ENCODE results near the gene SPATA33.
"Not testable (repeated sequence)": the region's sequence is repeated elsewhere in the genome, so short reads cannot be mapped to it uniquely, and the experiment has no call there.

The SPATA33 gene

DNA sequence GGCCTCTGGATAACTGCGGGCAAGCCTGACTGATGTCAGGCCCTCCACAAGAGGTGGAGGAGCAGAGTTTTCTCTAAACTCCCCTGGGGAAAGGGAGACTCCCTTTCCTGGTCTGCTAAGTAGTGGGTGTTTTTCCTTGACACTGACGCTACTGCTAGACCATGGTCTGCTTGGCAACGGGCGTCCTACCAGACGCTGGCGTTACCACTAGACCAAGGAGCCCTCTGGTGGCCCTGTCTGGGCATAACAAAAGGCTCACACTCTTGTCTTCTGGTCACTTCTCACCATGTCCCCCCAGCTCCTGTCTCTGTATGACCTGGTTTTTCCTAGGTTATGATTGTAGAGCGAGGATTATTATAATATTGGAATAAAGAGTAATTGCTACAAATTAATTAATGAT, 9.4 kb downstream of the SPATA33 start:
- not testable (repeated sequence) for DNase-seq

DNA sequence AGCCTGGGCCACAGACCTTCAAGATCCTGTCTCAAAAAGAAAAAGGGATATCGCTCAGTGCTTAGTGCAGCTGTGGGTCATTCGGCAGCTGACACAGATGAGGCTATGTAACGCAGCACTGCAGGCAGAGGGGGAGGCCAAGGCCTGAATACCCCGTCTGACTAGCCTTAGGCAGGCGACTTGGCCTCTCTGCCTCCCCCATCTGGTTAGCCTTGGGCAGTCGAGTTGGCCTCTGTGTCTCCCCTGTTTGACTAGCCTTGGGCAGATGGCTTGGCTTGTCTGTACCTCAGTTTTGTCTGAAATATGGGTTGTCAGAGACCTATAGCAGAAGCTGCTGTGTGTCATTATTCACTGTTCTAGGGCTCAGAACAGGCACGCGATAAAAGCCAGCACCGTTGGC, 10.0 kb downstream of the SPATA33 start:
- no peak for DNase-seq

DNA sequence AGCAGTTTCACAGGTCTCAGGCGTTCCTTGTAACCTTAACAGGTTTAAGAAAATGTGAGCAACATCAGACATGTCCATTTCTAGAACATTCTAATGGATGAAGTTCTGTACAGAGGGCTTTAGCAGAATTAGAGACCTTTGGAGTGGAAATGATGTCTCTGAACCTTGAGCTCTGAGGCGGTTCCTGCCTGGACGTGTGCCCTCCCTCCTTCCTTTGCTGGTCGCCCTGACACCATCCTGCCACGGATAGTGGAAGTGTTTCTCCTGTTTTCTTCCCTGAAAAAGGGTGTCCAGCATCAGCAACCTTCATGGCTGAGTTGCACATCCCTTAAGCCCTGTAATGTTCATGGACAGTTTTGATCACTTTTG, 11.1 kb downstream of the SPATA33 start:
- DNase-seq, result no peak

DNA sequence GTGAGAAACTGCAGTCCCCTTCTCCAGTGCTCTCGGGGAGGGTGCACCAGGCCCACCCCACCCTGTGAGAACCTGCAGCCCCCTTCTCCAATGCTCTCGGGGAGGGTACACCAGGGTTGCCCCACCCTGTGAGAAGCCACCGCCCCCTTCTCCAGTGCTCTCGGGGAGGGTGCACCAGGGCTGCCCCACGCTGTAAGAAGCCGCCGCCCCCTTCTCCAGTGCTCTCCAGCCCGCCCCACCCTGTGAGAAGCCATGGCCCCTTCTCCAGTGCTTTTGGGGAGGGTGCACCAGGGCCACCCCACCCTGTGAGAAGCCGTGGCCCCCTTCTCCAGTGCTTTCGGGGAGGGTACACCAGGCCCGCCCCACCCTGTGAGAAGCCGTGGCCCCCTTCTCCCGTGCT, 12.1 kb downstream of the SPATA33 start:
- DNase-seq, result no peak

DNA sequence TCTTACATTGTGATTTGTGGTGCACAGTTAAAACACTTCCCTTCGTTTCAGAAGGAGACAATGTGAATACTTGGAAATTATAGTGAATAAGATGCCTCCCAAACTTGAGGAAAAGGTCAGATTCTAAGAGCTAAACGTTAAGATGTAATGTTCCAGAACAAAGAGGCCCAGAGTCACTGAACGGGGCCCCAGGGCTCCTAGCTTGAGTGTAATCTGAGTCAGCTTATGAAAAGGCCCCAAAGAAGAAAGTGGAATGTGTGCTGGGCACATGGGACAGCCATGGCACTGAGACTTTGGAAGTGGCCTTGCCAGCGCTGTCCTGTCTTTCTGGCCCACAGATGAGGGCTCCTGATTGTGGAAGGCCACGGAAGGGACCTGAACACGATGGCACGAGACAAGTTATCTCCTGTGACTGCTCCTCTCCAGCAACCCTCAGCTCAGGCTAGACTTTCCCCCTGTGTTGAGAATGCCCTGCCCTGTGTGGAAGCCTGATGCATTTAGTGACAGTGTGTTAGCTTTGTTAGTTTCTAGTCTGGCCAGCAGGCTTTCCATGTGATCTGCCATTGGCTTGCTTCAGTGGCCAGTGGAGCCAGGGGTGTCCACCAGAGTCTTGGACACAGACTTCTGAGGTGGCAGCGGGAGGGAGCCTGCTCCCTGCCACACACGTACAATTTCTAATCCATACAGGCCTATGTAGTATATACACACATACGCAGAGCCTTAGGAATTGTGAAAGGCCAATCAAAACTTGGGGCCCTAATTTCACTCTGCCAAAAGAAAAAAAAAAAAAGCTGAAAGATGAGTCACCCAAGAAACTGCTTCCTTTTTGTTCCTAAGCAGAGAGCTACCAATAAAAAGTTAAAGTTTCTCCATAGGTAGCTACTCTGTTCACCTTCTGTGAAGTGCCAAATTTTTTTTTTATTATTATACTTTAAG, 13.1 kb downstream of the SPATA33 start:
- no peak for DNase-seq

DNA sequence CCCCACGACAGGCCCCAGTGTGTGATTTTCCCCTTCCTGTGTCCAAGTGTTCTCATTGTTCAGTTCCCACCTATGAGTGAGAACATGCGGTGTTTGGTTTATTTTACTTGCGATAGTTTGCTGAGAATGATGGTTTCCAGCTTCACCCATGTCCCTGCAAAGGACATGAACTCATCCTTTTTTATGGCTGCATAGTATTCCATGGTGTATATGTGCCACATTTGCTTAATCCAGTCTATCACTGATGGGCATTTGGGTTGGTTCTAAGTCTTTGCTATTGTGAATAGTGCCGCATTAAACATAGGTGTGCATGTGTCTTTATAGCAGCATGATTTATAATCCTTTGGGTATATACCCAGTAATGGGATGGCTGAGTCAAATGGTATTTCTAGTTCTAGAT, 13.9 kb downstream of the SPATA33 start:
- DNase-seq, result not testable (repeated sequence)

DNA sequence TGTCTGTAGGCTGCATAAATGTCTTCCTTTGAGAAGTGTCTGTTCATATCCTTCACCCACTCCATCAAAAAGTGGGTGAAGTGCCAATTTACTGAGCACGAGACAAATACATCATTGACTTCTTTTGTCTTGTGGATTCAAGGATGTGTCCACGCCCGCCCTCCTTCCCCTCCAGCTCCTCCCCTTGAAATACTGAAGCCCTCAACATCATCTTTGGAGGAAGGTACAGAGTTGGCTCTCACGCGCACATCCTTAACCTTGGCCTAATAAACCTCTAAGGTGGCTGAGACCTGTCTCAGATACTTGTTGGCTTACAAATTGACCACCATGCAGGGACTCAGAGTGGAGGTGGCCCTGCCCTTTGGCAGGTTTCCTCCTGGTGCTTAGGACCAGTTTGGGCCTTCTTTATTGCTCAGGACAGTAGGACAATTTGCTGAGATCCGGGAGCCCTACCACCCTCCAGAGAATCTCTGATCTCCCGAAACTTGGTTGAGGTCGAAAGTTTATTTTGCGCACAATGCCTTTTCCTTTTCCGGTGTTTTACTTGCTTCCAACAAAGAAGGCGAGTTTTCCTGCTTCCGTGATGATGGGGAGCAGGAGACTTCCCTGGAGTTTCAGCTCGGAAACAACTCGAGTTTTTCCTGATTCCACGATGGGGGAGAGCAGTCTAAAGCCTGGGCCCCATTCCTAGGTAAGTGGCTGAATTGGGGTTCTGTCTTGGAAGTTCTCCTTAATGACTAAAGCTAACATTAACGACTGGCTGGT, 14.7 kb downstream of the SPATA33 start:
- DNase-seq, result no peak

DNA sequence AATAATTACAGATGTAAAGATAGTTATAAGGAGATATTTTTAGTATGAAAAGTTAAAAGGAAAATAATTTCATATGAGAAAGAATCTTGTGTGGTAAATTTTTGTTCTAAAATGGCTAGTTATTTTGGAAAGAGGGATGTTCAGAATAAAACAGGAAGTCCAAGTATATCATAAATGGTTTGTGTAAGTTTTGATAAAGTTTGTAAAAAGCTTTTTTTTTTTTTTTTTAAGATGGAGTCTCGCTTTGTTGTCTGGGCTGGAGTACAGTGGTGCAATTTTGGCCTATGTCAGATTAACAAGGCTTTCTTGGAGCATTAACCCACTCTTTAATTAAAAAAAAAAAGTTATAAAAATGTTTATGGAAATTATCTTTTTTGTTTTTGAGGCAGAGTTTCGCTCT, 20.6 kb downstream of the SPATA33 start:
- DNase-seq, result no peak

DNA sequence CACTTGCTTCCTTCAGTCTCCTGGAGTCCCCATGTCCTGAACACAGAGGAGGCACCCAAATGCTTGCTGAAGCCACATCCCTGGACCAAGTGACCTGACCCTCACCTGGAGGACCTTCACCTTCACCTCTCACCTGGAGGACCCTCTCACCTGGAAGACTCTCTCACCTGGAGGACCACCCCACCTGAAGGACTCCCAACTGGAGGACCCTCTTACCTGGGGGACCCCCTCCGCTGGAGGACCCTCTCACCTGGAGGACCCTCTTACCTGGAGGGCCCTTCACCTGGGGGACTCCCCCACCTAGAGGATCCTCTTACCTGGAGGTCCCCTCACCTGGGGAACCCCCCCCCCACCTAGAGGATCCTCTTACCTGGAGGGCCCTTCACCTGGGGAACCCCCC, 28.3 kb downstream of the SPATA33 start:
- DNase-seq, result no peak

DNA sequence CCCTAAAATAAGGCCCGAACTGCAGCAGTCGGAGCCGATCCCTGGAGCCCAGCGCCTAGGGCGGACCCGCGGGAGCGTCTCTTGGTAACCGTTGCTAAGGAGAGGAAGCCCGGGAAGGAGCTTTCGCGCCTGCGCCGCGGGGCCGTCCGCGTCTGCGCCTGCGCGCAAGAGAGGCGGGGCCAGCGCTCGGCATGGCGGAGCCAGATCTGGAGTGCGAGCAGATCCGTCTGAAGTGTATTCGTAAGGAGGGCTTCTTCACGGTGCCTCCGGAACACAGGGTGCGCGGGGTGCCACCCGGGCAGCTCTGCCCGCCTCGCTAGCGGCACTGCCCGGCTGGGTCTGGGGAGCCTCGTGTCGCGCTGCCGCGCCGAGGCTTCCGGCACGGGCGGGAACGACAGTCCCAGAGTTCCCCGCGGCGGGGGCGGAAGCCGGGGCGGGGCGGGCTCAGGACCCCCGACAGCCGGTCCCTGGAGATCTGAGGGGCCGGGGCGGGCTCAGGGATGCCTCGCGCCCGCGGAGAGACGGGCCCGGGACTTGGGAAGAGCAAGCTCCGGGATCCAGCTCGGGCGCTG, 29.0 kb downstream of the SPATA33 start, which contains the start of gene CDK10:
CDK10 (plus strand) TSS at position 170 of the 572 bp plus-strand sequence; CDS start at position 192, 22 bp downstream.
- DNase-seq, result peak; percentile 89

DNA sequence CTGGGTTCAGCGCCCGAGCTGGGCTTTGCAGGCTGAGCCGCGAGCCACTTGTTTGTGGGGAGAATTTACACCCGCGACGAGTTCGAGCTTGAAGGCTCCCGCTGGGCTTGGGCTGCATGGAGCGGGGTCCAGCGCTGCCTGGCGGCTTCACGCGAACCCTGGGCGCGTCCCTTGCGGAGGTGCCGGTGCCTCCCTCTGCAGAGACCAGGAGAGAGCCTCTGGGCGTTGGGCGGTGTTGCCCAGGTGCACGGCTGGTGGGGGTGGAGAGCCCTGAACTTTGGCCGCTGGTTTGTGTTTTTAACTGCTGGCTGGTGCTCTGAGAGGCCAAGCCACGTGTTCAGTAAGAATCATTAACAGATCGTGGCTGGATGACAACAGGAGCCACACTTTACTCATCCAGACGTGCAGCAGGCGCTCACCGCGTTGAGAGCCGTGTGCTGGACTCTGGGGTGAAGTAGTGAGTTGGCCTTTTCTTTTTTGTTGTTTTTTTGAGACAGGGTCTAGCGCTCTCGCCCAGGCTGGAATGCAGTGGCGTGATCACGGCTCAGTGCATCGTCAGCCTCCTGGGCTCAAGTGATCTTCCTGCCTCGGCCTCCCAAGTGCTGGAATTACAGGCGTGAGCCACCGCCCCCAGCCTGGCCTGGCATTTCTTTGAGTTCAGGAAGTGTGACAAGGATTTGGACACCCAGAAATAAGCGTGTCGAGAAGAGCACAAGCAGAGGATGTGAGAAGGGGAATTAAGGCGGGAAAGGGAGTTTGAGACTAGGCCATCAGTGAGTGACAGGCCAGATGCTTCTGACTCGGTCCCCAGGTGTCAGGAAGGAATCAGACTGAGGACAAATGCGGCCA, 29.7 kb downstream of the SPATA33 start:
- peak; percentile 27 for DNase-seq

DNA sequence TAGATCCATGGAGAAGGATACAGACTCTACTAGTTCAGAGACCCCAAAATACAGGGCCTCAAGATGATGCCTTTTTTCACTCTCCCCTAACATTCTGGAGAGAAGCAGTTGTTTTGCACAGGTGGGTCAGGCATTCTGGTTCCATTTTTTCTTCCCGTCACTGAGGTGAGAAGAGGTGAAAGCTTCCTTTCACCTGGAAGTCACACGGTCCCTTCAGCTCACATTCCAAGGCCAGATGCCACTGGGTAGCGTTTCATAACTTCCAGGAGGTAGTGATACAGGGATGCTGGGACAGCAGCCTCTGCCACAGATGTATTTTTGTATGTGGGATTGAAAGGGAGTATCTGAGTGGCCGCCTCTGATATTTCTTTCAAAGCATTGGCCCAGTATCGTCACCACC, 30.8 kb downstream of the SPATA33 start:
- no peak for DNase-seq

DNA sequence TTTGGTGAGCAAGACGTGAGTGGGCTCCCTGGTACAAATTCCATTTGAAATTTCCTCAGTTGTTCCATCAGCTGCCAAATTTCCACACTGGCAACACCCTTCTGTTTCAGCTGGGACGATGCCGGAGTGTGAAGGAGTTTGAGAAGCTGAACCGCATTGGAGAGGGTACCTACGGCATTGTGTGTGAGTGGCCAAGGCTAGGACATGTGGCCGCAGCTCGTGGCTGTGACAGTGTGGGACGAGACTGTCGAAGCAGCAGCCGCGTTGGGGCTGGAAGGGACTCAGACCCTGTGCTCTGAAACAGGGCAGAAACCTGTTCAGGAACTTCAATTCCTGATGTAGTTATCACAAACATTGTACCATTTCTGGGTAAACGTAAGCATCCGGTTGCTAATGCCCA, 31.5 kb downstream of the SPATA33 start:
- DNase-seq, result no peak

DNA sequence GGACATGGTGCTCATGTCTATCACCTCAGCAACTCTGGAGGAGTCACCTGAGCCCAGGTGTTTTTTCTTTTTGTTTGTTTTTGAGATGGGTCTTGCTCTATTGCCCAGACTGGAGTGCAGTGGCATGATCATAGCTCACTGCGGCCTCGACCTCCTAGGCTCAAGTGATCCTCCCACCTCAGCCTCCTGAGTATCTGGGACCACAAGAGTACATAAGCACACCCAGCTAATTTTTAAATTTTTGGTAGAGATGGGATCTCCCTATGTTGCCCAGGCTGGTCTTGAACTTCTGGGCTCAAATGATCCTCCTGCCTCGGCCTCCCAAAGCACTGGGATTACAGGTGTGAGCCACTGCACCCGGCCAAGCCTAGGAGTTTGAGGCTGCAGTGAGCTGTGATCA, 32.0 kb downstream of the SPATA33 start:
- DNase-seq, result not testable (repeated sequence)

DNA sequence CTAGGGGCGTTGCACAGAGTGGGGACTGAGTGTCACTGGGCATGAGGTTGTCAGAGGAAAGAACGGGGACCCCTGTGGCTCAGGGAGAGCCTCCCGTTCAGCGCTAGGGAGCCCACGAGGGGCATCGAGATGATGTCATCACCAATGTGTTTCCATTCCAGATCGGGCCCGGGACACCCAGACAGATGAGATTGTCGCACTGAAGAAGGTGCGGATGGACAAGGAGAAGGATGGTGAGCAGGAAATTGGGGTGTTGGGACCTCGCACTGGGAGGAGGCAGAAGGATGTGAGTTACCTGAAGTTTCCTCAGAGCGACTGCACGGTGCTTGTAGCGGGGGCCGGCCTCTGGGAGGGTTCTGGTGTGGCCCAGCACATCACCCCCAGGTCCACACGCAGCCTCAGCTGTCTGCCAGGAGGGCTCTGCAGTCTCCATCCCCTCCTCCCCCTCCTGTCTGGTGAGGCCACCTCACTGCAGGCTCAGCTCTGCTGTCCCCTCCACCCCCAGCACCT, 32.8 kb downstream of the SPATA33 start:
- no peak for DNase-seq

DNA sequence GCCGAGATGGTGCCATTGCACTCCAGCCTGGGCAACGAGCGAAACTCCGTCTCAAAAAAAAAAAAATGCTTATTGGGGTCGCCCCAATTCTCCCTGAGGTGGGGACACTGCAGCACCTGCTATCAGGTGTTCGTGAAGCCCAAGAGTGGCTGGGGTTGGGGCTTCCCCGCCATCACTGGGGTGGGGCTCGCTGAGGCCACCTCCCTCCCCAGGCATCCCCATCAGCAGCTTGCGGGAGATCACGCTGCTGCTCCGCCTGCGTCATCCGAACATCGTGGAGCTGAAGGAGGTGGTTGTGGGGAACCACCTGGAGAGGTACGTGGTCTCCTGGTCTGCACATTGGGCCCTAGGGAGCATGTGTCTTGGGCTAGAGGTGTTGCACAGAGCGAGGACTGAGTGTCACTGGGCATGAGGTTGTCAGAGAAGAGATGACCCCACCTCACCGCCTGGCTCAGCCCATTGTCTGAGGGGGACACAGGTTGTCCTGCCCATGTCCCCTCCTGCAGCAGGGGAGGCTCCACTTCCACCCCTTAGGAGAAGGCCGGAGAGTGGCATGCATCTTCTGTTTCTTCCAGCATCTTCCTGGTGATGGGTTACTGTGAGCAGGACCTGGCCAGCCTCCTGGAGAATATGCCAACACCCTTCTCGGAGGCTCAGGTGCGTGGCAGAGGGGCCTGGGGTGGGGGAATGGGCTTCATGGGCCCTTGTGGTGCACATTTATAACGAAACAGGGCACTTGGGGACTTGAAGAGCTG, 33.8 kb downstream of the SPATA33 start:
- no peak for DNase-seq

DNA sequence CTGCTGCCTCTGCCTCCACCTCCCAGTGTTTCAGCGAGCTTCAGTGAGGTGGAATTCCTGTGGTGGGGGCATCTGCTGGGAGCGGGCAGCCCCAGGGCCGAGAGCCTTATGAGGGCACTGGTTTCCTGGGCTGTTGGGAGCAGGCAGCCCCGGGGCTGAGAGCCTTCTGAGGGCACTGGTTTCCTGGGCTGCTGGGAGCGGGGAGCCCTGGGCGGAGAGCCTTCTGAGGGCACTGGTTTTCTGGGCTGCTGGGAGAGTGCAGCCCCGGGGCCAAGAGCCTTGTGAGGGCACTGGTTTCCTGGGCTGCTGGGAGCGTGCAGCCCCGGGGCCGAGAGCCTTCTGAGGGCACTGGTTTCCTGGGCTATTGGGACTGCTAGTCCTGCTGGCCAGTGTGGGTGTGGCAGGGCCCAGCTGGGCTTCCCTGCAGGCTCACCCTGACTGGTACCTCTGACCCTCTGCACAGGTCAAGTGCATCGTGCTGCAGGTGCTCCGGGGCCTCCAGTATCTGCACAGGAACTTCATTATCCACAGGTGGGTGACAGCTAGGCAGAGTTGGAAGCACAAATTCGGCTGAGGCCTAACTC, 34.4 kb downstream of the SPATA33 start:
- no peak for DNase-seq

DNA sequence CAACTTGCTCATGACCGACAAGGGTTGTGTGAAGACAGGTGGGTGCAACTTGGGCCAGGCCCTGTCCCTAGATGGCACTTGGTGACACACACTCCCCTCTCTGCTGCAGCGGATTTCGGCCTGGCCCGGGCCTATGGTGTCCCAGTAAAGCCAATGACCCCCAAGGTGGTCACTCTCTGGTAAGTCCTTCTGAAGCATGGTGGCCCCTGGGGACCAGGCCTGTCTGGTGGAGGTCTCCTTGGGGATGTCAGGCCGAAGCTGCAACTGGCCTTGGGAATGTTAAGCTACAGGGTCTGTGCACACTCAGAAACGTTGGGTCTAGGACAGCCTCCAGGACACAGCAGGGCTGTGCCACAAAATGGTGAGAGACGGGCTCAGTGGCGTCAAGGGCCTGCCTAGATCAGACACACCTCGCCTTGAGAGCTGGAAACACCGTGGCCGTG, 35.7 kb downstream of the SPATA33 start:
- DNase-seq, result no peak

DNA sequence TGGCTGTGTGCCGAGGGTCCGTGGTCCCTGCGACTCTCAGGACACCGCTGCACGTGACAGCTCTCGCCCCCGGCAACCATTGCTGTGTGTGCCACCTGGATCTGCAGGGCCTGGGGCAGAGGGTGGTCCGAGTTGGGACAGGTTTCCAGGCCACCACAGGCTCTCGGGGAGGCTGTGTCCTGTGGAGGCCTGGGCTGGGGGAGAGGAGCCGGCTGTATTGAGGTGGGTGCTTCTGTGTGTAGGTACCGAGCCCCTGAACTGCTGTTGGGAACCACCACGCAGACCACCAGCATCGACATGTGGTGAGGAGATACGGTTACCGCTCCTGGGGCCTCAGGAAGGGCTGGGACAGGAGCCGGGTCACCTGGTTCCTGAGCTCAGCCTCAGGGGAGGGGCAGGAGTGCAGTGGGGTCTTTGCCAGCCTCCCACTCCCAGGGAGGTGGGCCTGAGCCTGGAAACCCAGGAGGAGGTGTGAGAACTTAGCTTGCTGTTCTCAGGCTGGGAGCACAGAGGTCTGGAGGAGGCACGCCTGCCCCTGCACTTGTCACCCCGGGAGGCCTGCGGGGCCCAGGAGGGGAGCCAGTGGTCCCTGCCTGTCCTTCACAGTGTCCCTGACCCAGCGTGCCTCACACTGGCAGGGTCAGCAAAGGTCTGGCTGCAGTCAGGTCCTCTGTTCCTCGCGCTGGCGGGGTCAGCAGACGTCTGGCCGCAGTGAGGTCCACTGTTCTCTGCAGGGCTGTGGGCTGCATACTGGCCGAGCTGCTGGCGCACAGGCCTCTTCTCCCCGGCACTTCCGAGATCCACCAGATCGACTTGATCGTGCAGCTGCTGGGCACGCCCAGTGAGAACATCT, 36.5 kb downstream of the SPATA33 start:
- DNase-seq, result no peak

DNA sequence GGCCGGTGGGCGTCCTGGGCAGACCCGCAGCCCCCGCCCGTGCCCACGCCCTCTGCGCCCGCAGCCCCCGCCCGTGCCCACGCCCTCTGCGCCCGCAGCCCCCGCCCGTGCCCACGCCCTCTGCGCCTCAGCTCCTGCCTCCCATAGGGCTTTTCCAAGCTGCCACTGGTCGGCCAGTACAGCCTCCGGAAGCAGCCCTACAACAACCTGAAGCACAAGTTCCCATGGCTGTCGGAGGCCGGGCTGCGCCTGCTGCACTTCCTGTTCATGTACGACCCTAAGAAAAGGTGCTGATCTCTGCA, 37.1 kb downstream of the SPATA33 start:
- DNase-seq, result not testable (repeated sequence)
